ENCODE data around the gene RRP9.

RRP9 gene

GRCh38 chr3:51971350-51971749 lies 29.6 kb upstream of the RRP9 start:
- DNase-seq (ENCODE audit: low read depth) = no peak

- DNase-seq (ENCODE audit: low read depth) = no peak
Measured at GRCh38 chr3:51970606-51971300, 29.0 kb upstream of the RRP9 start.

- DNase-seq (ENCODE audit: low read depth) = no peak
Measured at GRCh38 chr3:51969841-51970240, 28.1 kb upstream of the RRP9 start.

GRCh38 chr3:51968883-51969678 lies 27.4 kb upstream of the RRP9 start:
- no peak for DNase-seq (ENCODE audit: low read depth)

- DNase-seq (ENCODE audit: low read depth) = no peak
Measured at GRCh38 chr3:51968170-51968775, 26.6 kb upstream of the RRP9 start.

GRCh38 chr3:51967384-51968169 lies 25.9 kb upstream of the RRP9 start, which contains the start of gene PCBP4:
Gene PCBP4 (minus strand): TSS chr3:51967454. CDS start chr3:51961240, 6,214 bp downstream.
- DNase-seq (ENCODE audit: low read depth) = no peak

GRCh38 chr3:51966922-51967383 lies 25.2 kb upstream of the RRP9 start:
- no peak for DNase-seq (ENCODE audit: low read depth)

- DNase-seq (ENCODE audit: low read depth) = no peak
Measured at GRCh38 chr3:51966486-51966885, 24.8 kb upstream of the RRP9 start.

GRCh38 chr3:51966016-51966415 lies 24.3 kb upstream of the RRP9 start:
- no peak for DNase-seq (ENCODE audit: low read depth)

GRCh38 chr3:51964521-51964920 lies 22.8 kb upstream of the RRP9 start:
- no peak for DNase-seq (ENCODE audit: low read depth)

- DNase-seq (ENCODE audit: low read depth) = no peak
Measured at GRCh38 chr3:51963951-51964451, 22.3 kb upstream of the RRP9 start.

GRCh38 chr3:51962854-51963530 lies 21.3 kb upstream of the RRP9 start:
- no peak for DNase-seq (ENCODE audit: low read depth)

- no peak for DNase-seq (ENCODE audit: low read depth)
Measured at GRCh38 chr3:51961602-51962569, 20.2 kb upstream of the RRP9 start.

- no peak for DNase-seq (ENCODE audit: low read depth)
Measured at GRCh38 chr3:51961011-51961410, 19.3 kb upstream of the RRP9 start.

GRCh38 chr3:51960386-51960785 lies 18.7 kb upstream of the RRP9 start:
- DNase-seq (ENCODE audit: low read depth) = no peak

GRCh38 chr3:51959651-51960050 lies 17.9 kb upstream of the RRP9 start:
- DNase-seq (ENCODE audit: low read depth) = no peak

GRCh38 chr3:51958603-51959521 lies 17.2 kb upstream of the RRP9 start:
- no peak for DNase-seq (ENCODE audit: low read depth)

GRCh38 chr3:51957520-51958205 lies 16.0 kb upstream of the RRP9 start:
- DNase-seq (ENCODE audit: low read depth) = no peak

Measured in activated T-cell treated with anti-CD3 and anti-CD28 coated beads for 1 hour (primary cell).